Mesothelial cell of epicardium (in vitro differentiated cells): ENCODE measurements around the gene RNF223. TPM values are rescaled to one million over a fixed set of nuclear protein-coding genes. Genes with fewer than 3 reads are reported as not detected.
"Not testable (repeated sequence)": the region's sequence is repeated elsewhere in the genome, so short reads cannot be mapped to it uniquely, and the experiment has no call there.

Source experiments
- DNase-seq, 2 experiments: peaks; one replicate each; pipeline ENCODE4 v3.0.0; 2021; ENCODE audit warnings: low spot score in 2 of 2; ENCODE audit not compliant: unreplicated experiment in 2 of 2
- H3K27ac Mint-ChIP-seq: 2 replicates; pipeline ENCODE4 v1.8.0; 2021; ENCODE audit warnings: mixed read lengths
- H3K27me3 Mint-ChIP-seq: 2 replicates; pipeline ENCODE4 v1.8.0; 2021; ENCODE audit warnings: low read depth, mixed read lengths
- H3K36me3 Mint-ChIP-seq: 2 replicates; pipeline ENCODE4 v1.8.0; 2021; ENCODE audit warnings: mixed read lengths
- H3K4me1 Mint-ChIP-seq: 2 replicates; pipeline ENCODE4 v1.8.0; 2021; ENCODE audit warnings: mixed read lengths
- H3K4me3 Mint-ChIP-seq: 2 replicates; pipeline ENCODE4 v1.8.0; 2021; ENCODE audit warnings: mild to moderate bottlenecking, moderate library complexity, mixed read lengths
- H3K9me3 Mint-ChIP-seq: 2 replicates; pipeline ENCODE4 v1.8.0; 2021; ENCODE audit warnings: mixed read lengths
- CTCF ChIP-seq: fragments of 200-600 bp; sonication (generic); IDR thresholded peaks from one replicate; pipeline ENCODE4 v1.5.0; 2021; ENCODE audit warnings: antibody characterized with exemption; ENCODE audit not compliant: unreplicated experiment
- total RNA-seq: library from RNA; stranded (reverse); gene quantifications from 3 replicates; pipeline ENCODE4 v1.2.1, GENCODE V29; 2021

Gene RNF223
- total RNA-seq, 1 donor from 2014 or later: 0.27 TPM

GRCh38 chr1:1079408-1080121 is 5.5 kb upstream of the RNF223 start:
- peaks cover 5% of the 10 kb centered on the region for H3K27me3 Mint-ChIP-seq
- H3K9me3 Mint-ChIP-seq: no peaks in the 10 kb centered on the region
- H3K36me3 Mint-ChIP-seq: peaks cover 3% of the 10 kb centered on the region
- no peak for TF ChIP-seq CTCF
- DNase-seq: peak; percentile 21 to 68
- peak overlapping the region; percentile 64 for H3K27ac Mint-ChIP-seq
- H3K4me3 Mint-ChIP-seq: peak overlapping the region; percentile 55
- H3K4me1 Mint-ChIP-seq: peaks cover 4% of the 10 kb centered on the region

- H3K36me3 Mint-ChIP-seq, H3K4me3 Mint-ChIP-seq, H3K27ac Mint-ChIP-seq, DNase-seq, H3K9me3 Mint-ChIP-seq, H3K4me1 Mint-ChIP-seq, H3K27me3 Mint-ChIP-seq: not testable (repeated sequence)
These were observed 3.3 kb upstream of the RNF223 start for GRCh38 chr1:1077396-1077795.

- Mint-ChIP-seq H3K27me3 (peaks cover 5% of the 10 kb centered on the region), H3K4me3 (no peak overlapping the region), H3K4me1 (peaks cover 4% of the 10 kb centered on the region), H3K36me3 (no peaks in the 10 kb centered on the region), H3K9me3 (no peaks in the 10 kb centered on the region), H3K27ac (no peak overlapping the region)
- DNase-seq: peak in 1 of 2 experiments; percentile 17
- TF ChIP-seq CTCF: no peak
These were observed 1.2 kb upstream of the RNF223 start for GRCh38 chr1:1075148-1075935.

GRCh38 chr1:1074631-1075147 is 583 bp upstream of the RNF223 start:
- no peak for DNase-seq
- H3K9me3 Mint-ChIP-seq: no peaks in the 10 kb centered on the region
- H3K4me3 Mint-ChIP-seq: no peak overlapping the region
- H3K27me3 Mint-ChIP-seq: peaks cover 11% of the 10 kb centered on the region
- no peaks in the 10 kb centered on the region for H3K4me1 Mint-ChIP-seq
- TF ChIP-seq CTCF: no peak
- no peaks in the 10 kb centered on the region for H3K36me3 Mint-ChIP-seq
- H3K27ac Mint-ChIP-seq: no peak overlapping the region

- no peak overlapping the region for H3K4me3 Mint-ChIP-seq
- TF ChIP-seq CTCF: no peak
- no peak for DNase-seq
- peaks cover 14% of the 10 kb centered on the region for H3K27me3 Mint-ChIP-seq
- H3K9me3 Mint-ChIP-seq: no peaks in the 10 kb centered on the region
- no peaks in the 10 kb centered on the region for H3K36me3 Mint-ChIP-seq
- H3K4me1 Mint-ChIP-seq: no peaks in the 10 kb centered on the region
- no peak overlapping the region for H3K27ac Mint-ChIP-seq
These were observed 1.0 kb downstream of the RNF223 start for GRCh38 chr1:1072849-1073742.
